ENCODE results near the gene LYL1. TPM values are rescaled to one million over a fixed set of nuclear protein-coding genes. Genes with fewer than 3 reads are reported as not detected.

Gene LYL1
- total and polyA plus RNA-seq, 4 donors: 0.35 to 69.7 (median 2.3) TPM

DNA sequence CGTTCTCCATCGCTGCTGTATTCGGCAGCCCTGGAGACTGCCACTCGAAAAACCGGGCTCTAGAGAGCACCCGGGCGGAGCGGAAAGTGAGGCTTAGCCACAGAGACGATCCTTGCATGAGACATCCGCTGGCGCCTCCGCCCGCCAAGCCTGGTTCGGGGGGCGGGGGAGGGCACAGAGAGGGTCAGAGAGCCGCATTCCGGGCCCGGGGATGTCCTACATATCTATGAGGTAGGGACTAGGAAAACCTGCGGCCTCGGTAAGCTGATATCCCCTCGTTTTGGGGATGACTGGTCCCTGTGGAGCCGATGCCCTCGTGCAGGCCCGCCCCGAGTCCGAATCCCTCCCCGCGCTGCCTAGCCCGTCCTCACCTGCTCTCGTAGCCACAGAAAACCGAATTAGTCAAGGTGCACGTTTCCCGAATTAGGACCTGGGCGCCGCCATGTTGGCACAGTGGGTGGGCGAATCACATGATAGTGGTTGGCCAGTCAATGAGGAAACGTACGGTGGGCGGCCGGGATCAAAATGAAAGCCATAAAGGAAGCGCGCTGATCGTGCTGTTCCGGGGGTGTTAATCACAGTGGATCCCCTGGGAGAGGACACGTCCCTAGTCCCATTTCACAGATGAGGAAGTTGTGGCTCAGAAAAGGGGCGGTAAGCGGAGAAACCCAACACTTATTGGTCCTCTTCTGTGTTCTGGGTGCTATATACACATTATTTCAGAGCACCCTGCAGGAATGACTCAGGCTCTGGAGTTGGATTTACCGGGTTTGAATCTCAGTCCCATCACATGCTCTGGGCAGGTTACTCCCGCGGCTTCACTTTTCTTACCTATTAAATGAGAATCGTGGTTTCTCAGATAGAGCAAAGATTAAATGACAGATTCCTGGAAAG lies 13.9 kb upstream of the LYL1 start, which contains the start of gene TRMT1:
Gene TRMT1 (minus strand): TSS at position 459 of the 894 bp plus-strand sequence. CDS start 341 bp downstream, at position 118.
- TF ChIP-seq EGR1 (IDR thresholded peaks at IDR 0.05; ENCODE audit: low read depth in 2 of 2) (peak; percentile 43 to 81), ATF3 (IDR thresholded peaks at IDR 0.05) (no peak), NR2F2 (IDR thresholded peaks at IDR 0.05) (no peak), RAD21 (IDR thresholded peaks at IDR 0.05) (peak in 1 of 2 donors; percentile 42), JUND (IDR thresholded peaks at IDR 0.05) (peak in 1 of 2 donors; percentile 14), SP1 (IDR thresholded peaks at IDR 0.05) (peak; percentile 55), YY1 (IDR thresholded peaks at IDR 0.05) (peak; percentile 100), TAF1 (conservative IDR thresholded peaks at IDR 0.05) (no peak), FOXA2 (IDR thresholded peaks at IDR 0.05) (peak; percentile 48), REST (IDR thresholded peaks at IDR 0.05) (peak; percentile 74), RXRA (IDR thresholded peaks at IDR 0.05) (peak; percentile 43 to 49), HNF4A (conservative IDR thresholded peaks at IDR 0.05) (peak in 1 of 2 donors; percentile 29), GABPA (IDR thresholded peaks at IDR 0.05 in 1 of 2, conservative IDR thresholded peaks at IDR 0.05 in 1 of 2) (peak in 1 of 2 donors; percentile 88), FOXA1 (IDR thresholded peaks at IDR 0.05) (peak; percentile 23)
- TF ChIP-seq, protein P1, sequence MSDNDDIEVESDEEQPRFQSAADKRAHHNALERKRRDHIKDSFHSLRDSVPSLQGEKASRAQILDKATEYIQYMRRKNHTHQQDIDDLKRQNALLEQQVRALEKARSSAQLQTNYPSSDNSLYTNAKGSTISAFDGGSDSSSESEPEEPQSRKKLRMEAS (IDR thresholded peaks at IDR 0.05): peak; percentile 98
- TF ChIP-seq, protein P2, sequence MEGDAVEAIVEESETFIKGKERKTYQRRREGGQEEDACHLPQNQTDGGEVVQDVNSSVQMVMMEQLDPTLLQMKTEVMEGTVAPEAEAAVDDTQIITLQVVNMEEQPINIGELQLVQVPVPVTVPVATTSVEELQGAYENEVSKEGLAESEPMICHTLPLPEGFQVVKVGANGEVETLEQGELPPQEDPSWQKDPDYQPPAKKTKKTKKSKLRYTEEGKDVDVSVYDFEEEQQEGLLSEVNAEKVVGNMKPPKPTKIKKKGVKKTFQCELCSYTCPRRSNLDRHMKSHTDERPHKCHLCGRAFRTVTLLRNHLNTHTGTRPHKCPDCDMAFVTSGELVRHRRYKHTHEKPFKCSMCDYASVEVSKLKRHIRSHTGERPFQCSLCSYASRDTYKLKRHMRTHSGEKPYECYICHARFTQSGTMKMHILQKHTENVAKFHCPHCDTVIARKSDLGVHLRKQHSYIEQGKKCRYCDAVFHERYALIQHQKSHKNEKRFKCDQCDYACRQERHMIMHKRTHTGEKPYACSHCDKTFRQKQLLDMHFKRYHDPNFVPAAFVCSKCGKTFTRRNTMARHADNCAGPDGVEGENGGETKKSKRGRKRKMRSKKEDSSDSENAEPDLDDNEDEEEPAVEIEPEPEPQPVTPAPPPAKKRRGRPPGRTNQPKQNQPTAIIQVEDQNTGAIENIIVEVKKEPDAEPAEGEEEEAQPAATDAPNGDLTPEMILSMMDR (IDR thresholded peaks at IDR 0.05; ENCODE audit: low read depth, low read length, missing input control): no peak
- Histone ChIP-seq H3K9ac (ENCODE audit: low read depth in 1 of 2, low read length in 2 of 2) (peak within 1 kb of the TSS; percentile 71 to 91), H3K36me3 (ENCODE audit: control insufficient read depth in 4 of 4, insufficient read depth in 3 of 4, low read depth in 1 of 4, low read length in 3 of 4) (peaks cover 0 to 6% (median 1%) of the 10 kb centered on the region in 4 donors), H3K27ac (ENCODE audit: low read depth in 1 of 2, low read length in 2 of 2) (peak within 1 kb of the TSS; percentile 78 to 82), H3K4me1 (ENCODE audit: control insufficient read depth in 4 of 4, insufficient read depth in 4 of 4, low read length in 3 of 4) (peaks cover 12 to 40% (median 31%) of the 10 kb centered on the region in 4 donors), H3K4me3 (ENCODE audit: low read depth in 1 of 3, low read length in 3 of 3) (peak within 1 kb of the TSS; percentile 90 to 100 (median 93)), H3K27me3 (ENCODE audit: control insufficient read depth in 4 of 4, insufficient read depth in 4 of 4, low read length in 3 of 4) (no peaks in the 10 kb centered on the region), H3K9me3 (ENCODE audit: control insufficient read depth in 4 of 4, low read length in 3 of 4) (no peaks in the 10 kb centered on the region)
- DNase-seq (ENCODE audit: low spot score): peak; percentile 91
- under 1% methylated on average over 51 of the region's 51 CpGs for WGBS

- Histone ChIP-seq H3K4me1 (ENCODE audit: control insufficient read depth in 4 of 4, insufficient read depth in 4 of 4, low read length in 3 of 4) (peaks cover 12 to 40% (median 31%) of the 10 kb centered on the region in 4 donors), H3K27ac (ENCODE audit: low read depth in 1 of 2, low read length in 2 of 2) (peak overlapping the region; percentile 78 to 82), H3K9me3 (ENCODE audit: control insufficient read depth in 4 of 4, low read length in 3 of 4) (no peaks in the 10 kb centered on the region), H3K27me3 (ENCODE audit: control insufficient read depth in 4 of 4, insufficient read depth in 4 of 4, low read length in 3 of 4) (no peaks in the 10 kb centered on the region), H3K4me3 (ENCODE audit: low read depth in 1 of 3, low read length in 3 of 3) (peak overlapping the region; percentile 73 to 100 (median 90)), H3K36me3 (ENCODE audit: control insufficient read depth in 4 of 4, insufficient read depth in 3 of 4, low read depth in 1 of 4, low read length in 3 of 4) (peaks cover 0 to 6% (median 1%) of the 10 kb centered on the region in 4 donors), H3K9ac (ENCODE audit: low read depth in 1 of 2, low read length in 2 of 2) (peak overlapping the region; percentile 58 to 77)
- WGBS: 1% methylated on average over 18 of the region's 18 CpGs
- DNase-seq (ENCODE audit: low spot score): no peak
- TF ChIP-seq SP1 (IDR thresholded peaks at IDR 0.05) (no peak), FOXA1 (IDR thresholded peaks at IDR 0.05) (no peak), HNF4A (conservative IDR thresholded peaks at IDR 0.05) (no peak)
Measured at GRCh38 chr19:13115936-13116281, 13.3 kb upstream of the LYL1 start.
